ENCODE data around the gene FARP1.

The FARP1 gene

GRCh38 chr13:98449273-98449672 is 306.4 kb downstream of the FARP1 start:
- Histone ChIP-seq H3K4me1 (ENCODE audit: insufficient read depth, low read length) (peaks cover 21% of the 10 kb centered on the region), H3K4me3 (ENCODE audit: low read length) (no peak overlapping the region), H3K36me3 (ENCODE audit: insufficient read depth, low read length) (peaks cover 65% of the 10 kb centered on the region), H3K9me3 (ENCODE audit: insufficient read depth, low read depth, low read length) (no peaks in the 10 kb centered on the region), H3K27me3 (ENCODE audit: insufficient read depth, low read length) (no peaks in the 10 kb centered on the region), H3K9ac (ENCODE audit: low read depth, low read length) (no peak overlapping the region), H3K27ac (ENCODE audit: low read depth, low read length) (no peak overlapping the region)
- 92% methylated on average over 16 of the region's 16 CpGs for WGBS

GRCh38 chr13:98450026-98450425 is 307.1 kb downstream of the FARP1 start:
- 85% methylated on average over 1 of the region's 1 CpG for WGBS
- Histone ChIP-seq H3K36me3 (ENCODE audit: insufficient read depth, low read length) (peaks cover 73% of the 10 kb centered on the region), H3K4me1 (ENCODE audit: insufficient read depth, low read length) (peaks cover 21% of the 10 kb centered on the region), H3K4me3 (ENCODE audit: low read length) (no peak overlapping the region), H3K9ac (ENCODE audit: low read depth, low read length) (no peak overlapping the region), H3K27me3 (ENCODE audit: insufficient read depth, low read length) (no peaks in the 10 kb centered on the region), H3K27ac (ENCODE audit: low read depth, low read length) (peak overlapping the region; percentile 7; the same call in 1 of the 2 replicates), H3K9me3 (ENCODE audit: insufficient read depth, low read depth, low read length) (no peaks in the 10 kb centered on the region)

GRCh38 chr13:98450539-98451111 is 307.7 kb downstream of the FARP1 start:
- Histone ChIP-seq H3K9ac (ENCODE audit: low read depth, low read length) (0 out of 2 replicates have a peak overlapping the region, but pooled peaks have one; percentile 7), H3K36me3 (ENCODE audit: insufficient read depth, low read length) (peaks cover 79% of the 10 kb centered on the region), H3K27me3 (ENCODE audit: insufficient read depth, low read length) (no peaks in the 10 kb centered on the region), H3K9me3 (ENCODE audit: insufficient read depth, low read depth, low read length) (no peaks in the 10 kb centered on the region), H3K4me1 (ENCODE audit: insufficient read depth, low read length) (peaks cover 21% of the 10 kb centered on the region), H3K27ac (ENCODE audit: low read depth, low read length) (peak overlapping the region; percentile 7), H3K4me3 (ENCODE audit: low read length) (no peak overlapping the region)
- 63% methylated on average over 14 of the region's 14 CpGs for WGBS

- H3K27me3 ChIP-seq (ENCODE audit: insufficient read depth, low read length), result no peaks in the 10 kb centered on the region
- H3K36me3 ChIP-seq (ENCODE audit: insufficient read depth, low read length), result peaks cover 84% of the 10 kb centered on the region
- no peak overlapping the region for H3K4me3 ChIP-seq (ENCODE audit: low read length)
- H3K9ac ChIP-seq (ENCODE audit: low read depth, low read length), result no peak overlapping the region
- H3K9me3 ChIP-seq (ENCODE audit: insufficient read depth, low read depth, low read length), result no peaks in the 10 kb centered on the region
- 95% methylated on average over 23 of the region's 23 CpGs for WGBS
- H3K4me1 ChIP-seq (ENCODE audit: insufficient read depth, low read length), result peaks cover 21% of the 10 kb centered on the region
- H3K27ac ChIP-seq (ENCODE audit: low read depth, low read length), result no peak overlapping the region
Observed at GRCh38 chr13:98451676-98452470, 309.0 kb downstream of the FARP1 start.

GRCh38 chr13:98452851-98453843 is 310.3 kb downstream of the FARP1 start:
- no peak overlapping the region for H3K27ac ChIP-seq (ENCODE audit: low read depth, low read length)
- H3K4me1 ChIP-seq (ENCODE audit: insufficient read depth, low read length), result peaks cover 21% of the 10 kb centered on the region
- no peak overlapping the region for H3K9ac ChIP-seq (ENCODE audit: low read depth, low read length)
- H3K36me3 ChIP-seq (ENCODE audit: insufficient read depth, low read length), result peaks cover 81% of the 10 kb centered on the region
- no peaks in the 10 kb centered on the region for H3K27me3 ChIP-seq (ENCODE audit: insufficient read depth, low read length)
- no peaks in the 10 kb centered on the region for H3K9me3 ChIP-seq (ENCODE audit: insufficient read depth, low read depth, low read length)
- H3K4me3 ChIP-seq (ENCODE audit: low read length), result no peak overlapping the region
- 96% methylated on average over 15 of the region's 15 CpGs for WGBS

GRCh38 chr13:98454389-98454881 is 311.5 kb downstream of the FARP1 start:
- Histone ChIP-seq H3K27me3 (ENCODE audit: insufficient read depth, low read length) (no peaks in the 10 kb centered on the region), H3K4me3 (ENCODE audit: low read length) (no peak overlapping the region), H3K36me3 (ENCODE audit: insufficient read depth, low read length) (peaks cover 82% of the 10 kb centered on the region), H3K9ac (ENCODE audit: low read depth, low read length) (no peak overlapping the region), H3K4me1 (ENCODE audit: insufficient read depth, low read length) (peaks cover 21% of the 10 kb centered on the region), H3K27ac (ENCODE audit: low read depth, low read length) (no peak overlapping the region), H3K9me3 (ENCODE audit: insufficient read depth, low read depth, low read length) (no peaks in the 10 kb centered on the region)
- WGBS, result 92% methylated on average over 7 of the region's 7 CpGs

GRCh38 chr13:98456413-98456845 is 313.5 kb downstream of the FARP1 start:
- Histone ChIP-seq H3K4me1 (ENCODE audit: insufficient read depth, low read length) (peaks cover 4% of the 10 kb centered on the region; the same call in 1 of the 2 replicates), H3K4me3 (ENCODE audit: low read length) (no peak overlapping the region), H3K27ac (ENCODE audit: low read depth, low read length) (no peak overlapping the region), H3K9me3 (ENCODE audit: insufficient read depth, low read depth, low read length) (no peaks in the 10 kb centered on the region), H3K9ac (ENCODE audit: low read depth, low read length) (no peak overlapping the region), H3K27me3 (ENCODE audit: insufficient read depth, low read length) (no peaks in the 10 kb centered on the region), H3K36me3 (ENCODE audit: insufficient read depth, low read length) (peaks cover 92% of the 10 kb centered on the region)
- WGBS, result 92% methylated on average over 6 of the region's 6 CpGs

GRCh38 chr13:98457053-98457452 is 314.2 kb downstream of the FARP1 start:
- H3K27ac ChIP-seq (ENCODE audit: low read depth, low read length), result no peak overlapping the region
- no peaks in the 10 kb centered on the region for H3K9me3 ChIP-seq (ENCODE audit: insufficient read depth, low read depth, low read length)
- no peak overlapping the region for H3K9ac ChIP-seq (ENCODE audit: low read depth, low read length)
- no peaks in the 10 kb centered on the region for H3K27me3 ChIP-seq (ENCODE audit: insufficient read depth, low read length)
- no peak overlapping the region for H3K4me3 ChIP-seq (ENCODE audit: low read length)
- peaks cover 92% of the 10 kb centered on the region for H3K36me3 ChIP-seq (ENCODE audit: insufficient read depth, low read length)
- H3K4me1 ChIP-seq (ENCODE audit: insufficient read depth, low read length), result no peaks in the 10 kb centered on the region
- 95% methylated on average over 13 of the region's 13 CpGs for WGBS

GRCh38 chr13:98458431-98458830 is 315.5 kb downstream of the FARP1 start:
- no peak overlapping the region for H3K4me3 ChIP-seq (ENCODE audit: low read length)
- WGBS, result 90% methylated on average over 16 of the region's 16 CpGs
- H3K9me3 ChIP-seq (ENCODE audit: insufficient read depth, low read depth, low read length), result no peaks in the 10 kb centered on the region
- H3K27ac ChIP-seq (ENCODE audit: low read depth, low read length), result no peak overlapping the region
- peaks cover 85% of the 10 kb centered on the region for H3K36me3 ChIP-seq (ENCODE audit: insufficient read depth, low read length)
- no peaks in the 10 kb centered on the region for H3K4me1 ChIP-seq (ENCODE audit: insufficient read depth, low read length)
- H3K27me3 ChIP-seq (ENCODE audit: insufficient read depth, low read length), result no peaks in the 10 kb centered on the region
- no peak overlapping the region for H3K9ac ChIP-seq (ENCODE audit: low read depth, low read length)

- H3K27ac ChIP-seq (ENCODE audit: low read depth, low read length), result no peak overlapping the region
- no peak overlapping the region for H3K9ac ChIP-seq (ENCODE audit: low read depth, low read length)
- WGBS, result 97% methylated on average over 18 of the region's 18 CpGs
- H3K4me1 ChIP-seq (ENCODE audit: insufficient read depth, low read length), result no peaks in the 10 kb centered on the region
- peaks cover 80% of the 10 kb centered on the region for H3K36me3 ChIP-seq (ENCODE audit: insufficient read depth, low read length)
- H3K27me3 ChIP-seq (ENCODE audit: insufficient read depth, low read length), result no peaks in the 10 kb centered on the region
- H3K4me3 ChIP-seq (ENCODE audit: low read length), result no peak overlapping the region
- H3K9me3 ChIP-seq (ENCODE audit: insufficient read depth, low read depth, low read length), result no peaks in the 10 kb centered on the region
Observed at GRCh38 chr13:98459171-98459681, 316.3 kb downstream of the FARP1 start.

Data from HUES64 (cell line).